ENCODE results near the gene TGM6.
"Not testable (repeated sequence)": the region's sequence is repeated elsewhere in the genome, so short reads cannot be mapped to it uniquely, and the experiment has no call there.

The TGM6 gene

DNA sequence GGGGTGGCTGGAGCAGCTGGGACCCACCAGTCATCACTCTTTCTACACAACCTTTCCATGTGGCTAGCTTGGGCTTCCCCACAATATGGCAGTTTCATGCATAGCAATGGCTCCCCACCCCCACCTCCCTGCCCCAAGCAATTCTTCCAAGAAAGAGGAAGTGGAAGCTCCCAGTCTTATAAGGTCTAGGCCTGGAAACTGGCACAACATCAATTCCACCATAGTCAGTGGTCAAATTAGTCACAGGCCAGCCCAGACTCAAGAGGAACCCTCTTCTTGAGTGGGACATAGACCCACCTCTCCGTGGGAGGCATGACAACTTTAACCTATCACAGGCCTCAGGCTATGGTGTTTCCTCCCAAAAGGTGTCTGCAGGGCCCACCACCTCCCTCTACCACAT is 17.7 kb downstream of the TGM6 start:
- DNase-seq (ENCODE audit: low read depth) = no peak

DNA sequence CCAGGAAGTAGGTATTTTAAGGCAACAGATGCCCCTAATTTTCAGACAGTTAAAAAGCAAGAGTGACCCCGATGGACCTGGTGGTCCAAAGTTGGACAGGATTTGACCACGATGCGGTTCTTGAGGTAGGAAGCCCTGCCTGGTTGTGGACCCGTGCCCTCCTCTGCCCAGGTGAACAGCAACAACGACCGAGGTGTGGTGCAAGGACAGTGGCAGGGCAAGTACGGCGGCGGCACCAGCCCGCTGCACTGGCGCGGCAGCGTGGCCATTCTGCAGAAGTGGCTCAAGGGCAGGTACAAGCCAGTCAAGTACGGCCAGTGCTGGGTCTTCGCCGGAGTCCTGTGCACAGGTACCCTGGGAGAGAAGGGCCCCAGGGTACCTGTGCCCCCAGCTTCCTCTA is 18.7 kb downstream of the TGM6 start:
- no peak for DNase-seq (ENCODE audit: low read depth)

DNA sequence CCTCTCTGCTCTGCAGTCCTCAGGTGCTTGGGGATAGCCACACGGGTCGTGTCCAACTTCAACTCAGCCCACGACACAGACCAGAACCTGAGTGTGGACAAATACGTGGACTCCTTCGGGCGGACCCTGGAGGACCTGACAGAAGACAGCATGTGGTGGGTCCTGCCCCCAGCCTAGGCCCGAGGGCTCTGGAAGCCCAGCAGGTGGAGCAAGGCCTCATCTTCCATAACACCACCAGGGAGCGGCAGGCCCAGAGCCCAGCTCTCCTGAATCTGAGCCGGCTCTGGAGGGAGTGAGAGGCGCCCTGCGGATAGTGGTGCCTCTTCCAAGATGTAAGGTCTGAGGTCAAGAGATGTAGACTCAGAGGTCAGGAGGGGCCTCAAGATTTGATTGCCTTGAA is 19.6 kb downstream of the TGM6 start:
- DNase-seq (ENCODE audit: low read depth) = no peak

DNA sequence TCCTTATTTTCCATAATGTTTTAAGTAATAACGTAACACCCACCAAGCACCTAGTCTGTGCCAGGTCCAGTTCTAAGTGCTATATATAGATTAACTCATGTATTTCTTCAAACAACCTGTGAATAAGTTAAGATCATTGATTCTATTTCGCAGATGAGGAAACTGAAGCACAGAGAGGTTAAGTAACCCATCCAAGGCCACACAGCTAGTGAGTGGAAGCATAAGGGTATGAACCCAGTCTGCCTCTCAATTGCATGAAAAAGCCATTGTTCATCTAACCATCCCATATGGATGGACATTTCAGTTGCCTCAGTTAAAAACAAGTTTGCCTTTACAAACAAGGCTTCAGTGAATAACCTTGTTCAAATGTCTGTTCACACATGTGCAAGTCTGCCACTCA is 20.8 kb downstream of the TGM6 start:
- DNase-seq (ENCODE audit: low read depth) = no peak

DNA sequence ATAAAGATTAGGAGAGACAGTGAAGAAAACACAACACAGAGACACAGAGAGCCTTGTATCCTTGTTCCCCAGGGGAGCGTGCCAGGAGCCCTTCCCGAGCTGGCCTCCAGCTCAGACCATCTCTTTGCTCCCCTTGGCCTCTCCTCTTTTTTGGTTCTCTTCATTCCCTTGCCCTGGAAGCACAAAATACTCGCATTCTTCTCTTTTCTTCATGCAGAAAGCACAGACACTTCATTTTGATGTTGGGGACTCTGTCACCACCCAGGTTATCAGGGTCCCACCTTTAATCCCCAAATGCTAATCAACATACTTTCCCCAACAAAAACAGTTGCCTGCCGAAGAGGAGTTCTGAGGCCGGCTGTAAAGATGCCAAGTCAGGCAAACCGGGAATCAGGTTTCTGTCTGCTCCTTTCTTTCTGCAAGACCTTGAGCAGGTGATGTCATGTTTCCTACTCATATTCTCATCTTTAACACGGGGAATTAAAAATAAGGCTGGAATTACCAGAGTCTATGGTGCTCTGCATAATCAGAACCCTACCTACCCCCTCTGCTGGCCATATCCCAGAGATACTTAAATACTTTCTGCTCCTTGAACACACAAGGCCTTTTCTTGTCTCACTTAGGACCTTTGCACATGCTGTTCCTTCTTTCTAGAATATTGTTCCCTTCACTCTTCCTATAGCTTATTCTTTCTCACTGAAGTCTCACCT is 21.7 kb downstream of the TGM6 start:
- DNase-seq (ENCODE audit: low read depth) = peak; percentile 28

DNA sequence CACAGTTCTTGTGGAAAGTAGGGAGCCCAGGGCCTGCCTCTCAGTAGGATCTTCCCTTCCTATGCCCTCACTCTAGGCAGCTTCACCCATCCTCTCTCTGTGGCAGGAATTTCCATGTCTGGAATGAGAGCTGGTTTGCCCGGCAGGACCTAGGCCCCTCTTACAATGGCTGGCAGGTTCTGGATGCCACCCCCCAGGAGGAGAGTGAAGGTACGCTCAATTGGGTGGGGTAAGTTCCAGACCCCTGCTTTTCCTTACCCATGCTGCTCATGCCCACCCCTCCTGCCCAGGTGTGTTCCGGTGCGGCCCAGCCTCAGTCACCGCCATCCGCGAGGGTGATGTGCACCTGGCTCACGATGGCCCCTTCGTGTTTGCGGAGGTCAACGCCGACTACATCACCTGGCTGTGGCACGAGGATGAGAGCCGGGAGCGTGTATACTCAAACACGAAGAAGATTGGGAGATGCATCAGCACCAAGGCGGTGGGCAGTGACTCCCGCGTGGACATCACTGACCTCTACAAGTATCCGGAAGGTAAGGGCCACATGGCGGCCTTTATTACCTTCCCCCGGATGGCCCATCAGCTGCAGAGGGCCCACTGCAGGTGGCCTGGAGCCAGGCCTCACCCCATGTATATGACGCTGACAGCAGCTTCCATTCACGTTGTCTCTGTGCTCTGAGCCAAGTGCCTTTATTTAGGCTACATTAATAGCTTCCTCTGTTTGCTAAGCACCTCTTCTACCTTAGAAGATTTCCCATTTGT is 22.8 kb downstream of the TGM6 start:
- DNase-seq (ENCODE audit: low read depth) = no peak

DNA sequence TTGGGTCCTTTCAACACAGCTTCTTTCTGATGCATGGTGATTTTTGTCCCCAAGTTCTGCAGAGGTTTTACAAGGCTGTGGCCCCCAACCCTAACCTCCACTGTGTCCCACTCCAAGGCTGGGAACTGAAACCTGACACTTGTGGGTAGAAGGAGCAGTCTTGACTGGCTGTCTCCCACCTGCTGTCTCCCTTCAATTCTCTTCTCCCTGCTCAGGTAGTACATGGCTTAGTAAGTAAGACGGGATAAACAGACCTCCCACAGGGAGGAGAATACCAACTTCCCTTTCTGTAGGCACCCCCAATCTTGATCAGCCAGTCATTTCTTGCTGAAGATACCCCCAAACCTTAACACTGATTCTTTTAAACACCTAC is 25.0 kb downstream of the TGM6 start:
- no peak for DNase-seq (ENCODE audit: low read depth)

DNA sequence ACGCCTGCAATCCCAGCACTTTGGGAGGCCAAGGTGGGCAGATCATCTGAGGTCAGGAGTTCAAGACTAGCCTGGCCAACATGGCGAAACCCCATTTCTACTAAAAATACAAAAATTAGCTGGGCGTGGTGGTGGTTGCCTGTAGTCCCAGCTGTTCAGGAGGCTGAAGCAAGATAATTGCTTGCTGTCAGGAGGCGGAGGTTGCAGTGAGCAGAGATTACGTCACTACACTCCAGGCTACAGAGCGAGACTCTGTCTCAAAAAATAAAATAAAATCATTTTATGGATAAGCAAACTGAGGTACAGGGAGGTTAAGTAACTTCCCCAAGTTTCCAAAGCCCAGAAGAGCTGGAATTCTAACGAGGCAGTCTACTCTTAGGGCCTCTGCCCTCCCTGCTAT is 26.7 kb downstream of the TGM6 start:
- DNase-seq (ENCODE audit: low read depth) = not testable (repeated sequence)

DNA sequence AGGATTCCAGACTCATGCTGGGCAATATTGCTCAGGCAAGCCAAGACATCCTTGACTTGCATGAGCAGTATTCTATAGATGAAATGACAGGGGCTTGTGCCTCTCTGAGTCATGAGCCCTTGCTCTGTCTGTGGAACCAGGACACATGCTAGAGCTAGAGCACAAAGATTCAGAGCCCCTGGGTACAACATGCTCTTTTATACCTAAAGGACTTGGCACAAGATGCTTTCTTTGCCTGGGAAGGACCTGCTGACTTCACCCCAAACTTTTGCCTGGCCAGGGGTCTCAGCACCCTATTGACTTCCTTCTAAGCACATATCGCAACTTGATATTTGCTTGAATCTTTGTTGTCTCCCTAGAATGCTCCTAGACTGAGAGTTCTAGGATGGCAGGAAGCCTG is 27.4 kb downstream of the TGM6 start:
- DNase-seq (ENCODE audit: low read depth) = no peak

DNA sequence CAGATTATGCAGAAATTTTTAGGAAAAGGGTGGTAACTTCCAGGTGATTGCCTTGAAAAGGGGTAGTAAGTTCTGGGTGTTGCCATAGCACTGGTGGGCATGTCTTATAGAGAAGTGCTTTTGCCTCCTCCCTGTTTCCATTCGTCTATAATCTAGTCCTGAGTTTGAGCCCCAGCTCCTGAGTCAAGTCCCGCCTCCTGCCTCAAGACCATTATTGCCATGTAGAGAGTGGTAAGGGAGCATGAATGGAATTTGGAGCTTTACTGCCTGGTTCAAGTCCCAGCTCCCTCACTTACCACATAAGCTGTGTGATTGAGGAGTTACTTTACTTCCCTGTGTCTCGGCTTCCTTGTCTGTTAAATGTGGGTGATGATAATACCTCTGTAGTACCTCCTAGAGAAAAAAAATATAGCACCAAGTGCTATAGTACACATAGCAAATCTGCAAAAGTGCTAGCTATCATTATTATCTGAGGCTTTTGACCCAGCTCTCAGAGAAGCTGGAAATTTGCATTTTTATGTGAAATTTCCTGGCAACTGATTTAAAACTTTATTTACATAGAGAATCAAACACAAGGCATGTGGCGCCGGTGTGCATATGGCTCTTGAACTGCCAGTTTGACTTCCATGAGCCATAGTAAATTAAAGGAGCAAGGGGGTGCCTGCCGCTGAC is 36.0 kb downstream of the TGM6 start:
- DNase-seq (ENCODE audit: low read depth) = no peak

DNA sequence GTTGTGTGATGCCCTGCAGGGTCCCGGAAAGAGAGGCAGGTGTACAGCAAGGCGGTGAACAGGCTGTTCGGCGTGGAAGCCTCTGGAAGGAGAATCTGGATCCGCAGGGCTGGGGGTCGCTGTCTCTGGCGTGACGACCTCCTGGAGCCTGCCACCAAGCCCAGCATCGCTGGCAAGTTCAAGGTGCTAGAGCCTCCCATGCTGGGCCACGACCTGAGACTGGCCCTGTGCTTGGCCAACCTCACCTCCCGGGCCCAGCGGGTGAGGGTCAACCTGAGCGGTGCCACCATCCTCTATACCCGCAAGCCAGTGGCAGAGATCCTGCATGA is 36.5 kb downstream of the TGM6 start:
- no peak for DNase-seq (ENCODE audit: low read depth)

DNA sequence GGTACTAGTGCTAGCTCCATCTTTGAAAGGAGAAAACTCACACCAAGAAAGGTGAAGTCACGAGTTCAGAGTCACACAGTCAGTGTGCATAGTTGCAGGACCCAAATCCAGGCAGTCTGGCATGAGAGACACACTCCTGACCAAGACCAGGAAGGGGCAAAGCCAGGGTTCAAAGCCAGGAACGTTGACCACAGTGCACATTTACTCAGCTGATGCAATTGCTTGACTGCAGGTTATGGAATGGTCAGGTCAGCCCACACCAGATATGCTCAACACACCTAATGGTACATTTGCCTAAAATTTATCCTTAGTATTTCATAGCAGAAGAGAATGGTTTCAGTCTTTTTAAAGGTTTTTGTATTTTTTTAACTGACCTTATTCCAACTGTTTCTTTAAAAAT is 37.7 kb downstream of the TGM6 start:
- no peak for DNase-seq (ENCODE audit: low read depth)

DNA sequence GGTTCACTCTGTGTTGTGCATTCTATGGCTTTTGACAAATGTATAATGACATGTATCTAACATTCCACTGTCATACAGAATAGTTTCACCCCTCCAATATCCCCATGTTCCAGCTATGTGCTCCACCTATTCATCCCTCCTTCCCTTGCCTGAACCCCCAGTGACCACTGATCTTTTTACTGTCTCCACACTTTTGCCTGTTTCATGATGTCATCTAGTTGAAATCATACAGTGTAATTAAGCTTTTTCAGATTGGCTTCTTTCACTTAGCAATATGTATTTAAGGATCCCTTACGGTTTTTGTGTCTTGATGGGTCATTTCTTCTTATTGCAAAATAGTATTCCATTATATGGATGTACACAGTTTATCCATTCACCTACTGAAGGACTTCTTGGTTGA is 39.8 kb downstream of the TGM6 start:
- no peak for DNase-seq (ENCODE audit: low read depth)

DNA sequence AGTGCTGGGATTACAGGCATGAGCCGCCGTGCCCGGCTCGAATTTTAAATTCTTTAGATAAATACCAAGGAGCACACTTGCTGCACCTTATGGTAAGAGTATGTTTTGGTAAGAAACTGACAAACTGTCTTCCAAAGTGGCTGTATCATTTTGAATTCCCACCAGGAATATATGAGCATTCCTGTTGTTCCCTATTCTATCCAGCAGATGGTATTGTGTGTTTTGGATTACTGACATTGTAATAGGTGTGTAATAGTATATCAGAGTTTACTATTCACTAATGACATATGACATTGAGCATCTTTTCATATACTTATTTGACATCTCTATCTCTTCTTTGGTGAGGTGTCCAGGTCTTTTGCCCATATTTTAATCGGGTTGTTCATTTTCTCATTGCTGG is 40.5 kb downstream of the TGM6 start:
- no peak for DNase-seq (ENCODE audit: low read depth)

DNA sequence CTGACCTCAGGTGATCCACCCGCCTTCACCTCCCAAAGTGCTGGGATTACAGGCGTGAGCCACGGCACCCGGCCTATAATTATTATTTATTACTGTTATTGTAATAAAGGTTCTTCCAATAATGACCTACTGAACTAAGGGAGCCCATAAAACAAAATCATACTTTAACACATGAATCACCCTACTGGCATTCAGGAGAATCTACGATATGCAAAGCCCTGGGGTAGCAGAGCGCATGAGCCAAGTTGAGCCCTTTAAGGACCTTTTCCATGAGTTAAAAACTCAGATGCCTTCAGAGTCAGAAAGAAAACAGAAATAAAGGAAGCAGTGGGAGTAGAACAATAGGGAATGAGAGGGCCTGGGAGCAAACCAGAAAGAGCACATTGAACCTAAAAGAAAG is 48.4 kb downstream of the TGM6 start:
- no peak for DNase-seq (ENCODE audit: low read depth)

DNA sequence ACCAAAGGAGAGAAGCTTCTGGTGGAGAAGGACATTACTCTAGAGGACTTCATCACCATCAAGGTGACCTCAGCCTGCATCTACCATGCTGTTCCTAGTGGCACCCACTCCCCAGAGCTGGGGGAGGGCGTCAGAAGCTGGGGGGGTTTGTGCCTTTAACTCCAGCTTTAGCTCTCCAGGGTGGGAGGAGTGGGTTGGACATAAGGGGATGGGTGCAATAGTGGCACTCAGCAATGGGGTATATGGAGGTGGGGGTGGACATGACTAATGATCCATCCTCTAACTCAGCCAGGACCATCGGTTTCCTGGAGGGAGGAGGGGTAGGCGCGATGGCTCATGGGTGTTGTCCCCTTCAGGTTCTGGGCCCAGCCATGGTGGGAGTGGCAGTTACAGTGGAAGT is 49.8 kb downstream of the TGM6 start:
- DNase-seq (ENCODE audit: low read depth) = no peak

DNA sequence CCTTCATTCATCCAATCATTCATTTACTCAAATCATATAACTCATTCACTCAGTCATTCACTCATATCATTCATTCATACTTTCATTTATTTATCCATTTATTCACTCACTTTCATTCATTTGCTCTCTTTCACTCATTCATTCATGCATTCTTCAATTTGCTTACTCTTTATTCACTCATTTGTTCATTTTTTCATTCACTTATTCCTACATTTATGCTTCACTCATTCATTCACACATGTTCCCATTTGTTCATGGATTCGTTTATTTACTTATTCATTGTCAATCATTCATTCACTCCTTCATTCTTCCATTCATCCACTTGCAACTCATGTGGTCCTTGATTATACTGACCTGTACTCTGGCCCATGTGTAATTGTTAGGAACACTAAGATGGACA is 50.5 kb downstream of the TGM6 start:
- DNase-seq (ENCODE audit: low read depth) = no peak

DNA sequence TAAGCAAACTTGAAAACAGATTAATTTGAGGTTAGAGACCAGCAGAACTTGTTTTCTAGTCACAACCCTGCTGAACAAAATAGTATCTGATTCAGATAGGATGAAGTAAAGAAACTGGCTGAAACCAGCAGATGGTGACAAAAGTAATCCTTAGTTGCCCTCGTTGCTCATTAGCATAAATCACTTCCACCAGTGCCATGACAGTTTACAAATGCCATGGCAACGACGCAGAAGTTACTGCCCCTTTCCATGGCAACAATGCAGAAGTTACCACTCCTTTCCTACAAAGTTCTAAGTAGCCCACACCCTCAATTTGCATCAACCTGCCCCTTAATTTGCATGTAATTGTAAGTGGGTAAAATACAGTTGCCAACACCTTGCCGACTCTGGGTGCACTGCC is 66.1 kb downstream of the TGM6 start:
- DNase-seq (ENCODE audit: low read depth) = no peak

DNA sequence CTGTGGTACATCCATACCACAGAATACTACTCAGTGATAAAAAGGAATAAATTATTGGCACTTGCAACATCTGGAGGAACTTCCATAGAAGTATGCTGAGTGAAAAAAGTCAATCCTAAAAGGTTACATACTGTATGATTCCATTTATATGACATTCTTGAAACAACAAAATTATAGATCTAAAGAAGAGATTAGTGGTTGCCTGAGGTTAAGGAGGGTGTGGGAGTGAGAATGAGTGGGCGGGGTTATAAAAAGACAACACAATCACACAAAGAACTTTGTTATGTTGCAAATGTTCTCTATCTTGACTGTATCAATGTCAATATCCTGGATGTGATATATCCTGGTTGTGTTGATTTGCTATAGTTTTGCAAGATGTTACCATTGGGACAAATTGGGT is 68.7 kb downstream of the TGM6 start:
- no peak for DNase-seq (ENCODE audit: low read depth)

DNA sequence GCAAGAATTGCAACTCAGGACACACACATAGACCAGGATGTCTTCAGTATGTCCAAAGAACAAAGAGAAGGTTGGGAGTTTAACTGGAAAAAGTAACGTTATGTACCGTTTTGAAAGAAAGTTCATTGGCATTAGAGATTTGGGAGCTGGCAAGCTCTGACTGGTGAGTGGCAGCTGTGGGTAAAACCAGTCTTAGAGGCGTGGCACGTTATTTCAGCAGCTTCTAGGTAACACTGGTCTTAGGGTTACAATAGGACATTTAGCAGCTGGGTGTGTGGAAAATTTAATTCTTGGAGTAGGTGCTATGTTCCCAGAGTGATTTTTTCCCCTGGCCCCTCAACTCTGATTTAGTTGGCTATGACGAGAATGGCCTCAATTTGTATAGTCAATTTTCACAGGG is 70.7 kb downstream of the TGM6 start:
- no peak for DNase-seq (ENCODE audit: low read depth)

DNA sequence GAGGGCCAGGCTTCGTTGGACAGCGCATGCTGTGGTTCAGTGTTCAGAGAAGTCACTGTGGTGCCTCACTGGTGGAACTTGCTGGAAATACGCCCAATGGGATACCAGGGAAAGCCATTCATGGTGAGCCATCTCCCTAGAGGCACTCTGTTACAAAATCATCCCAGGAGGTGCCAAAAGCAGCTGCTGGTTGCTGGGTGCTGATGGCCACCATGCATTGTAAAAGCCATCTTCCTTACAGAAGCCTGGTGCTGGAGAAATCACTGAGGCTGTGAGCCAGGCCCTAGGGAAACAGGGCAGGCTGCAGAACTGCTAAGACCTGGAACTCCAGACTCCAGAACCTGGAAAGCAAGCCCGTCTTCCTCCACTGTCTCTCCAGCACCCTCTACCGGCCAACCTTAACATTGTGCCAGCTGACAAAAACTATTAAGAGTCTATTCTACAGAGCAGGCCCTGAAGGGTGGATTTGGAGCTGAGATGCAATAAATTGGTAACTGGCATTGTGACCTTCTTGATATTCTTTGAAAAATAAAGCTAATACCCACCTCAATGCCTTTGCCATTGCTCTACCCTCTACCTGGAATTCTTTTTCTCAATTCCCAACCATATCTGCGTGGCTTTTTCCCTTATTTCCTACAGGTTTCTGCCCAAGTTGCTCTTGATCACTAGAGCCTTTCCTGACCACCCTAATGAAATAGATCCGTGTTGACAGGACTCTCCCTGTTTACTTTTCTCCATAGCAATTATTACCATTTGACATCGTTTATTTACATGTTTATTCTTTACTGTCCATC is 71.4 kb downstream of the TGM6 start:
- peak; percentile 63 for DNase-seq (ENCODE audit: low read depth)

DNA sequence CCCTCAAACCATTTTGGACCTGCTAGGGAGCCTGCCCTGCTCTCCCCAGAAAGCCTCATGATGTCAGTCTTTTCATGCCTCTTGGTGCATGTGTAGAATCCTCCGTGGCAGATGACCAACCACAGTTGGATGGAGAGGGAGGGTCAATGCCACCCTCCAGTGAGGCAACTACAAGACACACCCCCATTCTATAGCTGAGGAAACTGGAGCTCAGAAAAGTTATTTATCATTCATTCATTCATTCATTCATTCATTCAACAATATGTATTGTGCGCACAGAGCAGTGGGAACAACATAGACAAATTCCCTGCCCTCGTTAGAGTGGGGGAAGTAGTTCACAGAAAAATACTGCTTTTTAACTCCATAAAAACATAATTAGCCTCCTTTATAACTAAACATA is 73.1 kb downstream of the TGM6 start:
- no peak for DNase-seq (ENCODE audit: low read depth)
